ENCODE results near the gene STN1. TPM values are rescaled to one million over a fixed set of nuclear protein-coding genes. Genes with fewer than 3 reads are reported as not detected.

Gene STN1
- total RNA-seq, 2 donors from 2014 or later, result 13.5 to 19.9 TPM

GRCh38 chr10:103855852-103856796 is 61.9 kb downstream of the STN1 start:
- no peak for DNase-seq

GRCh38 chr10:103855424-103855823 is 62.6 kb downstream of the STN1 start, which contains the start of gene SH3PXD2A:
TSS of gene SH3PXD2A (minus strand) at chr10:103855576. CDS start at chr10:103855266, 310 bp downstream.
- Histone ChIP-seq H3K4me3 (ENCODE audit: low read length) (peak within 1 kb of the TSS; percentile 82), H3K9ac (ENCODE audit: extremely low read depth, low read length, poor library complexity, severe bottlenecking) (peak within 1 kb of the TSS; percentile 36), H3K27me3 (ENCODE audit: control insufficient read depth, insufficient read depth, low read length, poor library complexity, severe bottlenecking) (peaks cover 29% of the 10 kb centered on the region), H3K27ac (ENCODE audit: low read depth, low read length) (peak within 1 kb of the TSS; percentile 15), H3K4me1 (ENCODE audit: control insufficient read depth, insufficient read depth, low read length) (peaks cover 18% of the 10 kb centered on the region), H3K36me3 (ENCODE audit: control insufficient read depth, insufficient read depth, low read length) (no peaks in the 10 kb centered on the region), H3K9me3 (ENCODE audit: control insufficient read depth, low read length) (no peaks in the 10 kb centered on the region)
- peaks cover 28% of the 10 kb centered on the region for H3K4me1 Mint-ChIP-seq
- peaks cover 19% of the 10 kb centered on the region for H3K27me3 Mint-ChIP-seq (ENCODE audit: insufficient read depth)
- 0% methylated on average over 51 of the region's 54 CpGs; no CpG with 5 or more reads in 1 of the 2 experiments for WGBS, 2 experiments (ENCODE audit: insufficient coverage in 1 of 2, insufficient read length in 1 of 2)
- H3K4me3 Mint-ChIP-seq, result peak within 1 kb of the TSS; percentile 75
- peak; percentile 84 for DNase-seq
- TF ChIP-seq, protein P1, sequence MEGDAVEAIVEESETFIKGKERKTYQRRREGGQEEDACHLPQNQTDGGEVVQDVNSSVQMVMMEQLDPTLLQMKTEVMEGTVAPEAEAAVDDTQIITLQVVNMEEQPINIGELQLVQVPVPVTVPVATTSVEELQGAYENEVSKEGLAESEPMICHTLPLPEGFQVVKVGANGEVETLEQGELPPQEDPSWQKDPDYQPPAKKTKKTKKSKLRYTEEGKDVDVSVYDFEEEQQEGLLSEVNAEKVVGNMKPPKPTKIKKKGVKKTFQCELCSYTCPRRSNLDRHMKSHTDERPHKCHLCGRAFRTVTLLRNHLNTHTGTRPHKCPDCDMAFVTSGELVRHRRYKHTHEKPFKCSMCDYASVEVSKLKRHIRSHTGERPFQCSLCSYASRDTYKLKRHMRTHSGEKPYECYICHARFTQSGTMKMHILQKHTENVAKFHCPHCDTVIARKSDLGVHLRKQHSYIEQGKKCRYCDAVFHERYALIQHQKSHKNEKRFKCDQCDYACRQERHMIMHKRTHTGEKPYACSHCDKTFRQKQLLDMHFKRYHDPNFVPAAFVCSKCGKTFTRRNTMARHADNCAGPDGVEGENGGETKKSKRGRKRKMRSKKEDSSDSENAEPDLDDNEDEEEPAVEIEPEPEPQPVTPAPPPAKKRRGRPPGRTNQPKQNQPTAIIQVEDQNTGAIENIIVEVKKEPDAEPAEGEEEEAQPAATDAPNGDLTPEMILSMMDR (conservative IDR thresholded peaks at IDR 0.05), result no peak
- peak within 1 kb of the TSS; percentile 55 for H3K27ac Mint-ChIP-seq
- H3K9me3 Mint-ChIP-seq, result no peaks in the 10 kb centered on the region
- no peaks in the 10 kb centered on the region for H3K36me3 Mint-ChIP-seq (ENCODE audit: low read depth)

More at GRCh38 chr10:103855852-103856796, 61.9 kb downstream of the STN1 start:
- Histone ChIP-seq H3K4me3 (ENCODE audit: low read length) (peak overlapping the region; percentile 79), H3K9me3 (ENCODE audit: control insufficient read depth, low read length) (no peaks in the 10 kb centered on the region), H3K27me3 (ENCODE audit: control insufficient read depth, insufficient read depth, low read length, poor library complexity, severe bottlenecking) (peaks cover 29% of the 10 kb centered on the region), H3K36me3 (ENCODE audit: control insufficient read depth, insufficient read depth, low read length) (no peaks in the 10 kb centered on the region), H3K9ac (ENCODE audit: extremely low read depth, low read length, poor library complexity, severe bottlenecking) (no peak overlapping the region), H3K4me1 (ENCODE audit: control insufficient read depth, insufficient read depth, low read length) (peaks cover 18% of the 10 kb centered on the region), H3K27ac (ENCODE audit: low read depth, low read length) (no peak overlapping the region)
- Mint-ChIP-seq H3K4me3 (peak overlapping the region; percentile 75), H3K36me3 (ENCODE audit: low read depth) (no peaks in the 10 kb centered on the region), H3K9me3 (no peaks in the 10 kb centered on the region), H3K4me1 (peaks cover 28% of the 10 kb centered on the region), H3K27me3 (ENCODE audit: insufficient read depth) (peaks cover 19% of the 10 kb centered on the region), H3K27ac (peak overlapping the region; percentile 55)
- TF ChIP-seq, protein P1 (conservative IDR thresholded peaks at IDR 0.05), result no peak
- 9 to 23% methylated on average over 11 to 34 of the region's 34 CpGs for WGBS, 2 experiments (ENCODE audit: insufficient coverage in 1 of 2, insufficient read length in 1 of 2)

- Mint-ChIP-seq H3K9me3 (no peaks in the 10 kb centered on the region), H3K4me1 (peaks cover 33% of the 10 kb centered on the region), H3K36me3 (ENCODE audit: low read depth) (no peaks in the 10 kb centered on the region), H3K4me3 (peak overlapping the region; percentile 75), H3K27me3 (ENCODE audit: insufficient read depth) (peaks cover 19% of the 10 kb centered on the region), H3K27ac (no peak overlapping the region)
- H3K36me3 ChIP-seq (ENCODE audit: control insufficient read depth, insufficient read depth, low read length), result no peaks in the 10 kb centered on the region
- TF ChIP-seq, protein P1 (conservative IDR thresholded peaks at IDR 0.05), result peak; percentile 61
- DNase-seq, result peak; percentile 76
- peak overlapping the region; percentile 36 for H3K9ac ChIP-seq (ENCODE audit: extremely low read depth, low read length, poor library complexity, severe bottlenecking)
- no peaks in the 10 kb centered on the region for H3K9me3 ChIP-seq (ENCODE audit: control insufficient read depth, low read length)
- peak overlapping the region; percentile 15 for H3K27ac ChIP-seq (ENCODE audit: low read depth, low read length)
- peaks cover 29% of the 10 kb centered on the region for H3K27me3 ChIP-seq (ENCODE audit: control insufficient read depth, insufficient read depth, low read length, poor library complexity, severe bottlenecking)
- H3K4me3 ChIP-seq (ENCODE audit: low read length), result peak overlapping the region; percentile 82
- WGBS, 2 experiments (ENCODE audit: insufficient coverage in 1 of 2, insufficient read length in 1 of 2), result 0 to 2% methylated on average over 9 to 53 of the region's 53 CpGs
- H3K4me1 ChIP-seq (ENCODE audit: control insufficient read depth, insufficient read depth, low read length), result peaks cover 14% of the 10 kb centered on the region
These were observed 63.1 kb downstream of the STN1 start for GRCh38 chr10:103854686-103855391.
